ENCODE results near the gene COL15A1.
A peak's percentile ranks its signal among the peaks of the same experiment; 100 is the strongest.

The COL15A1 gene

DNA sequence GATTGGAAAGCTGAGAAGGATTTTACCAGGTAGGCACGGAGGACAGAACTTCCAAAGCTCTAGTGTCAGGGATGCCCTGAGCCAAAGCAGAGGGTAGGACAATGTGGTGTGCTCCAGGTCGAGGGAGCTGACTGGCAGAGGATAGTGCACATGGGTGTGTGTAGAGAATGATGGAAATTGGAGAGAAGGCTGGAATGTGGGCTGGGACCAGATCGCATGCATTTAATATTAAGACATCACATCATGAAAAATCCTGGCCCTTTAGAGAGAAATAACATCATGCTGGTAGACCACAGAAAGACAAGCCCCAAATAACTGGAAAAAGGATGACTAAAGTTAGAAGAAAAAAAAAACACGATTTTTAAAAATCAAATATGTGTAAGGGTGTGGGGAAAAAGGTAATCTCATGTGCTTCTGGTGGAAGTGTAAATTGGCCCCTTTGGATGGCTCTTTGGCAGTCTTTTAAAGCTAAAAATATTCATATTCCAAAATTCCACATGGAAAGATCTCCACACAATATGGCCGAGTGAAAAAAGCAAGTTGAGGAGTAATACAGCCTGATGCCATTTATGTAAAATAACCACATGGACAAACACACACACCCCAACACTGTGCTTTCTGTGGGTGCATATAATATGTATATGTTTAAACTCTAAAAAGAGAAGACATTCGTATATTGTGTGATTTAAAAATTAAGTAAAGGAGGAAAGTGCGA lies 94.2 kb downstream of the COL15A1 start:
- DNase-seq (ENCODE audit: low read depth) = no peak

DNA sequence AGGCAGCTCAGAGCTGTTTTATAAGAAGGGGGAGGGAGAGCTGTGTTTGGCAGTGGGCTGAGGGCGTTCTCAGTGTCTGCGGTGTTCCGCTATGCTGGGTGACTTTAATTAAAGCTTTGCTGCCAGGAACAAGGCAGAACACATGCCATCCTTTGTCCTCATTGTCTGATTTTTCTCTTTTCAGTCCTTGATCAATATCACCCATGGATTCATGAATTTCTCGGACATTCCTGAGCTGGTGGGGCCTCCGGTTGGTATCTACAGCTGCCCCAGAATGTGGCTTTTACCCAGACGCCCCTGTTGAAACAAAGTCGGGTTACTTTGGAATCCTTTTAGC lies 94.7 kb downstream of the COL15A1 start:
- DNase-seq (ENCODE audit: low read depth) = no peak

DNA sequence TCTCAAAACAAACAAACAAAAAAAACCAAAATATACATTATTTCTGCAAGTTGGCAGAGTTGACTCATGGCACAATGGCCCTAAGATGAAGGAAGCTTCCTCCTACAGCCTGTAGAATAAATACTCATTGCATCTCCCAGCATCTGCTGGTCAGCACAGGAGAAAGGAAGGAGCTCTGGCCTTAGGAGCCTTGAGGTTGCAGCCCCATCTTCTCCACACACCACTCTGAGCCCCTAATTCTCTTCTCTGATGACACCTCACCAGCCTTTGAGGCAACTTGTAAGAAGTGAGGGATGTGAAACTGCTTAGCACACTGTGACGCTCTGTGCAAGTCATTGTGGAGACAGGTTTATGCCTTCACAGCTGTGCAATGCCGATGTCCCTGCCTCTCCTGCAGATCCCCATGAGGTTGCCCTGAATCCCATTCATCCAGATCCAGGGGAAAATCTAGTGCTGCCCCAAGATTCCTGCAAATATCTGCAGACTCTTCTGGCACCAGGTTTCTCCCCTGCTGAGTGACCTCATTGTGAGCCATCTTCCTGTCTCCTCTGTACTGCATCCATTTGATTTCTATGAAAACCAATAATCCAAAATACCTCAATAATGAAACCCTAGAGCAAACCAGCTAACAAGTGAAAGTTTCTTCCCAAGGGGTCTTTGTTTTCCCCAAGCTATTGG lies 95.9 kb downstream of the COL15A1 start:
- no peak for DNase-seq (ENCODE audit: low read depth)

DNA sequence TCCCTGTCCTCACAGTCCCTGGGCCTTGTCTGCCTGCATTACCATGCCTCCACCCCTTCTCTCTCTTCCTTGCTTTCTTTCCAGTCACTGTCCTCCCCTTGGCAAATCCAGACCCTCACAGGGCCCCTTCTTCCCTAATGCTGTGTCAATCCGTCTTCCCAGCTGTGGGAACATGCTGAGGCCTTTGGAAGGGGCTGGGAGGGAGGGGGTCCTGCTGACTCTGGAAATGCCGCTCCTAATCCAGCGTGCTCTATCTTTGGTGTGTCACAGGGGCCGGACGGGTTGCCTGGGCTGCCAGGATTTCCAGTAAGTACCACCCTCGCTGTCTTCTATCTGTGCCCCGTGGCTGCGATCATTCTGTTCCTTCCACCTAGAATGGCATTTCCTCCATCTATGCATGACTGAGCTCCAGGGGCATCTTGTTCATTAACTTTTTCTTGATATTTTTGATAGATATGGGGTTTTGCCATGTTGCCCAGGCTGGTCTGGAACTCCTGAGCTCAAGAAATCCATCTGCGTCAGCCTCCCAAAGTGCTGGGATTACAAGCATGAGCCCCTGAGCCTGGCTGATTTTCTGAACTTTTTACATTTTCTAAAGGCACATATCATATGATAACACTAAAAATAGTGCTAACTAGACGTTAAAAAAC lies 96.7 kb downstream of the COL15A1 start:
- no peak for DNase-seq (ENCODE audit: low read depth)

- DNase-seq (ENCODE audit: low read depth) = peak; percentile 70
Measured at GRCh38 chr9:99040911-99041582, 97.3 kb downstream of the COL15A1 start.

- no peak for DNase-seq (ENCODE audit: low read depth)
Measured at GRCh38 chr9:99041618-99042017, 97.9 kb downstream of the COL15A1 start.

DNA sequence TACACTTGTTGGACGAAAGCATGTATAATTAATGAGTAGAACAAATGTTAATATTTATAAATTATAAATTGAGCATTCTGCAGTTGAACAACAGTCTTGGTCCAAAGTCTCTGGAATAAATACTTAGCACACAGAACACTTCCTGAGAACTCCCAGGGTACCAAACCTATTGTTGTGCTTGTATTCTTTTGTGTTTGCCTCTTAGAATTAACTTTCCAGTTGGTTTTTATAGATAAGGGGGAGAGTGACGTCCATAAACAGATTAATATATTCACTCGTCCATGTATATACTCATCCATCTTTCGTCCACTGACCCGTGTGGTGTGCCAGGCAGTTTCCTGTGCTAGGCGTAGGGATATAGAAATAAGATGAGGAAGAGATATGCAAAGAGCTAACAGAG lies 98.9 kb downstream of the COL15A1 start:
- no peak for DNase-seq (ENCODE audit: low read depth)

- no peak for DNase-seq (ENCODE audit: low read depth)
Measured at GRCh38 chr9:99044827-99045226, 101.1 kb downstream of the COL15A1 start.

DNA sequence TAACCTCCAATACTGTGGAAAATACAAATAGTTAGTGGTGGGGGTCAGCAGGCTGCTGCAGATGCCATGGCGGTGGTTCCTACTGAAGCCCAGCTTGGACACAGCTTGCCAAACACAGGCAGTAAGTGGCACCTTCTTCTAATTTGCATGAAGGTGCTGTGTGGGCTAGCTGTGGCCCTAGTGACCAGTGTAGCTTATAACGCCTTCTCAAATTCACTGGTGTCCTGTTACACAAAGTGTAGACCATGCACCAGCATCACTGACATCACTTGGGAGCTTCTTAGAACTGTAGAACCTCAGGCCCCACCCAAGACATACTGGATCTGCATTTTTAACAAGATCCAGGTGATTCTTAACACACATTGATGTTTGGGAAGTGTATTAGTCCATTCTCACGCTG lies 102.4 kb downstream of the COL15A1 start:
- DNase-seq (ENCODE audit: low read depth) = no peak

DNA sequence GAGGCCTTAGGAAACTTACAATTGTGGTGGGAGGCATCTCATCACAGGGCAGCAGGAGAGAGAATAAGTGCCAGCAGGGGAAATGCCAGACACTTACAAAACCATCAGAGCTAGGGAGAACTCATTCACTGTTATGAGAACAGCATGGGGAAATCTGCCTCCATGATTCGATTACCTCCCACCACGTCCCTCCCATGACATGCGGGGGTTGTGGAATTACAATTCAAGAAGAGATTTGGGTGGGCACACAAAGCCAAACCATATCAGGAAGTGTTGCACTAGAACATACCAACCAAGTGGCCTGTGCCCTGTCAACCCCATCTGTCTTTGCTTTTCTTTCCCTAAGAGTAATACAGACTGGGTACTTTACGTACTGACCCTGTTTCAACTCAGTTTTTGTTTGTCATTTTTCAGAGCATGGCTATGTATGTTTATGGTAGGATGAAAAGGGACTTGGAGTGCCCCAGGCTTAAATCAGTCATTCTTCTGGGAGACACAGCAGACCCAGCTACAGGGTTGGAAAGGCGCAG lies 102.9 kb downstream of the COL15A1 start:
- peak; percentile 57 for DNase-seq (ENCODE audit: low read depth)

- no peak for DNase-seq (ENCODE audit: low read depth)
Measured at GRCh38 chr9:99049228-99049627, 105.5 kb downstream of the COL15A1 start.

- no peak for DNase-seq (ENCODE audit: low read depth)
Measured at GRCh38 chr9:99049641-99050040, 105.9 kb downstream of the COL15A1 start.

GRCh38 chr9:99050292-99050911 lies 106.7 kb downstream of the COL15A1 start:
- DNase-seq (ENCODE audit: low read depth) = peak; percentile 73

GRCh38 chr9:99050924-99051323 lies 107.2 kb downstream of the COL15A1 start:
- DNase-seq (ENCODE audit: low read depth) = no peak

- no peak for DNase-seq (ENCODE audit: low read depth)
Measured at GRCh38 chr9:99051406-99051805, 107.7 kb downstream of the COL15A1 start.

DNA sequence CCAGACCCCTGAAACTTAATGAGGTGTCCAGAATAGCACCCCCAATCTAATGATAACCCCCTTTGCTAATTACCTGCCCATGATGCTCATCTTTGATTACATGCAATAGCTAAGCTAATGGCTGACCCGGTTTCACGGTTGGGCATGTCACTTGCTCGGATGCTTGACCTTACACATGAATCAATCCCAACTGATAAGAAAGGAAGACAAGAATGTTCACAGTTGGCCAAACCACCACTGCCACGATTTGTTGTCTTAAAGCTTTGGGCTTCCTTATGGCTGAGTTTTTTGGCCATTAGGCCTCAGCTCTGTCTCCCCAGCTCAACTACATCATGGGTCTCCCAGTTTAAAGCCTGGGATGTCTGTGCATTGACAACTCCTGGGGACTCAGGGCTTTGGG lies 108.1 kb downstream of the COL15A1 start:
- no peak for DNase-seq (ENCODE audit: low read depth)

DNA sequence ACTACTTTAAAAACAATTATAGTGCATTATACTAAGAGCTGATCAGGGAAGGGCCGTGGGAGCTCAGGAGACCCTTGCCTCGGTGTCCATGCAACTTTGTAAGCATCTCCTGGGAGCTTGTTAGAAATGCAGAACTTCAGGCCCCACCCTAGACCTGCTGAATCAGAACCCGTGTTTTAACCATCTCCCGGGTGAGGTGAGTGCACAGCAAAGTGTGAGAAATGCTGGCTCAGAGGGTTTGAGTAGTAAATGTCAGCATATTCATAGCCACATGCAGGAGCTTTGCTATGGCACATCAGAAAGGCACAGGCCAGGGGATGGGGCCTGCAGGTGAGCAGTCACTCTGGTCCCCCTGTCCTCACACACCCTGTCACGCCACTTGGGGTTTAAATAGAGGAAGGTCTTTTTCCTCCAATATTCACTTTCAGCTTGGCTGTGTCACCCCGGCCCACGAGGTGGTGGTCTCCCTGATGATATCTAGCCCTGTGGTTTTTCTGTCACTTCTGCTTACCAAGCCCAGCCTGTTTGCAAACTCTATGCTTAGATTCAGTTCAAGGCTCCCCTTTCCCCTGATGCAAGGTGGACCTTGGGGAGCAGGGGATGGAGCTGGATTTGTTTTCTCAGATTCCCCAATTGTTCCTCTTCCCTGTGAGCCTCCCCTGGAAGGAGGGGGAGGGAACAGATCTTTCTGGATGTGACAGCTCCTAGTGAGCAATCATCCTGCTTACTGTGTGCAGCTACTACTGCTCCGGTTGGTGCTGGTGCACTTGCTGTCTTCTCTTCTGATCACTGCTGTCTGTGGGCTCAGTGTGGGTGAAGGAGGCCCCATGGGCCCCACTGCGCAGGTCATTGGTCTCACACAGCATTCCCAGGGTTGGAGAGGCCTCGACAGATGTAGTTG lies 109.4 kb downstream of the COL15A1 start:
- DNase-seq (ENCODE audit: low read depth) = no peak

GRCh38 chr9:99054581-99054980 lies 110.9 kb downstream of the COL15A1 start:
- DNase-seq (ENCODE audit: low read depth) = peak; percentile 45

DNA sequence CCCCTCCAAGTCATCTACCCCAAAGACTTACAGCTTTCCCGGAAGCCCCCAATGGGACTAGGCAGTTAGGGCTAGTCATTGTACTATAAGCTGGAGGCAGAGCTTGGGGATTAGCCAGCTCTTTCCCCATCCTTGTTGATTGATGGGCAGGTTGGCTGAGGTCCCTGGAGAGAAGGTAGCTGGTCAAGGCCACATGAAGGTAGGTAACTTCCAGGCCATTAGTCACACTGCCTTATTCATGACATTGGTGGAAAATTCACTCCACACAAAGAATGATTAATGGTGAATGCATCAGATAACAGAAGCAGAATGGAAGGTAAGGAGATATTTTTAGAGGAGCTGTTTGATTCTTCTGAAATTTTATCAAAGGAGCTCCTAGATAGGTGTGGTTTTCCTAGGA lies 111.7 kb downstream of the COL15A1 start:
- peak; percentile 54 for DNase-seq (ENCODE audit: low read depth)

- no peak for DNase-seq (ENCODE audit: low read depth)
Measured at GRCh38 chr9:99056186-99056585, 112.5 kb downstream of the COL15A1 start.
